ENCODE measurements around the gene DMBT1.
"Not testable (repeated sequence)": the region's sequence is repeated elsewhere in the genome, so short reads cannot be mapped to it uniquely, and the experiment has no call there.

DMBT1 gene

DNA sequence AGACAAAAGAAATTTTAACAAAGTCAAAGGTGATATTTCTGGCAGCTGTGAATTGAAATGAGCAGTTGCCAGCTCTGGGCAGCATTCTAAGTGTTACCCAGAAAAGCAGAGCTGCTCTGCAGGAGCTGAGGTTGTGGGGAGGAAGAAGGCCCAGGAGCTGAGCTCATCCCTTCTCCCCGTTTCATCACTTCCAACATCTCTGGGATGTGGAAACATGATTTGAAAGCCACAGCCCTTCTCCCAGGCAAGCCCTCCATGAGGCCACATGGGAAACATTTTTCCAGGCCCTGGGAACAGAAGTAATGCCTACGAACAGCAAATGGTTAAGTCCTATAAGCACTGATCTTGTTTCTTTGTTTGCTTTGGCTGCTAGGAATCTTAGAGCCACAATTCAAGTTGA, 10.9 kb upstream of the DMBT1 start:
- DNase-seq, result no peak

GRCh38 chr10:122550427-122550826, 10.1 kb upstream of the DMBT1 start:
- no peak for DNase-seq

GRCh38 chr10:122550983-122551382, 9.6 kb upstream of the DMBT1 start:
- no peak for DNase-seq

- DNase-seq, result peak; percentile 60
Observed at GRCh38 chr10:122551450-122551849, 9.1 kb upstream of the DMBT1 start.

- no peak for DNase-seq
Observed at GRCh38 chr10:122553341-122553740, 7.2 kb upstream of the DMBT1 start.

- no peak for DNase-seq
Observed at GRCh38 chr10:122554131-122555036, 6.2 kb upstream of the DMBT1 start.

DNA sequence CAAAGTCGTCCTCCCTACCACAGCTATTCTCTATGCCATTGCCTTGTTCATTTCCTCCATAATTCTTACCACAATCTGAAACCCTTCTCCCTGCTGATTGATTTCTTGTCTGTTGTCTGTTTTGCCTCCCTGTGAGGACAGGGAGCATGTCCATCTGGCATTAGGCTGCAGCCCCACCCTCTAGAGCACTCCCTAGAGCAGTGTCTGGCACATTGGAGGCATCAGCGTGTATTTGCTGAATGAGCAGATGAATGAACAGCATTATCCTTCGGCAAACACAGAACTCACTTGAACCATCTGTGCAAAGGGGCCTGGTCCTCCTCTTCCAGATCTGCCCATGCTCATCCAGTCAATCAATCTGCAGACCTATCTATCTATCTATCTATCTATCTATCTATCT, 5.1 kb upstream of the DMBT1 start:
- no peak for DNase-seq

GRCh38 chr10:122557516-122557915, 3.0 kb upstream of the DMBT1 start:
- peak; percentile 62 for DNase-seq

- no peak for DNase-seq
Observed at GRCh38 chr10:122558452-122558851, 2.1 kb upstream of the DMBT1 start.

- DNase-seq, result peak; percentile 77
Observed at GRCh38 chr10:122559228-122559627, 1.3 kb upstream of the DMBT1 start.

GRCh38 chr10:122561212-122561611, 658 bp downstream of the DMBT1 start:
- peak; percentile 64 for DNase-seq

DNA sequence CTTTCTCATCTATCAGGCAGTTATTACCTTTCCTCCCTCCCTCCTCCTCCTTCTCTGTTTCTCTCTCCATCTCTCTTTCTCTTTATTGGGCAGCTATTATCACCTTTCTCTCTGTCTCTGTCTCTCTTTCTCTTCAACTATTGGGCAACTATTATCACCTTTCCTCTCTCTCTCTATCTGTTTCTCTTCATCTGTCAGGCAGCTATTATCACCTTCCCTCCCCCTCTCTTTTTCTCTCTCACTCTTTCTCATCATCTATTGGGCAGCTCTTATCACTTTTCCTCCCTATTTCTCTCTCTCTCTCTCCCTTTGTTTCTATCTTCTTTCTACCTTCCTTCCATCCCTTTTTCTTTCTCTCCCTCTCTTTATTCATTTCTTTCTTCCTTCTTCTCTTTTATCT, 1.2 kb downstream of the DMBT1 start:
- DNase-seq, result no peak

DNA sequence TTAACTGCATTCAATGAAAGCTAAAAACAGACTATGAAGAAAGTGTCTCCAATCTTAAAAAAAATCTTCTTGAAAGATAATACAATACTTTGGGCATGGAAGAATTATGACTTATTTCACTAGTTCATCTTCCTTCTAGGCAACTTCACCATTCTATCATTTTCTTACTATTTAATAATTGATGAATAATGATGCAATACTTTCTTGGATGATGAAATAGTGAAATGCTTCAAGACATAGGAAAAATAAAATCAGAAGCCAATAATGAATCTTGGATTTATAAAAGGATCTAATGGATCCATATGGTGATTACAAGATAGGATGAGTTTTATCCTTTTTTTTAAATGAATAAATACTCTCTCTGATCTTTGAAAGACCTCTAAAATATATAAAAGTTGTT, 4.4 kb downstream of the DMBT1 start:
- no peak for DNase-seq

DNA sequence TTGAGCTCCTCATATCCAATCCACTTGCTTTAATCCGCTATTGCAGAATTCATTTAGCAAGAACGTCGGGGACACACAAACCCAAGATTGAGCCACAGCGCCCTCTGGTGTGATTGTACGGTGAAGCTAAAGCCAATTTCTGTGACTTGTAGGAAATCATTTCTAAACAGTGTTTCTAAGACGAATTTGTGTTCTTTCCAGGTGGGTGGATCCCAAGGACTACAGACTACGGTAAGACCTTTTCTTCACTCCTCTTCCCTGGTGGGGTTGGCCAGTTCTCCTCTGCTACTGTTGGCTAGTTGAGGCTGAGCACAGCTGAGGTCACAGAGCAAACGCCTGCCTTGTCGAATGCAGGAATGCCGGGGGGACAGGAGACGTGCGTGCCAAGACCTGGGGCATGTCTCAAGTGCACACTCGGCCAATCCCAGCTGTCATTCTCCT, 5.2 kb downstream of the DMBT1 start:
- DNase-seq, result peak; percentile 82

GRCh38 chr10:122566632-122567031, 6.1 kb downstream of the DMBT1 start:
- no peak for DNase-seq

- DNase-seq, result no peak
Observed at GRCh38 chr10:122567056-122567660, 6.6 kb downstream of the DMBT1 start.

DNA sequence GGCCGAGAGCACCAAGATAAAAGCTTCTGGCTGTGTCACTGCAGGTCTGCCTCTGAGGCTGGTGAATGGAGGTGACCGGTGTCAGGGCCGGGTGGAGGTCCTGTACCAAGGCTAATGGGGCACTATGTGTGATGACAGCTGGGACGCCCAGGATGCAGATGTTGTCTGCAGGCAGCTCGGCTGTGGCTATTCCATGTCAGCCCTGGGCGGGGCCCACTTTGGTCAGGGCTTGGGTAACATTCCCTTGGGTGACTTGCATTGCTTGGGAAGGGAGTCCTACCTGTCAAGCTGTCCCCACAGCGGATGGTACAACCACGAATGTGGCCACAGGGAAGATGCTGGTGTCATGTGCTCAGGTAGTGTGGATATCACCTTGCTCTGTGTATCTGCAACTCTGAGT, 8.0 kb downstream of the DMBT1 start:
- no peak for DNase-seq

GRCh38 chr10:122570920-122571319, 10.4 kb downstream of the DMBT1 start:
- DNase-seq, result no peak

- DNase-seq, result no peak
Observed at GRCh38 chr10:122571892-122572291, 11.3 kb downstream of the DMBT1 start.

- DNase-seq, result no peak
Observed at GRCh38 chr10:122575776-122576175, 15.2 kb downstream of the DMBT1 start.

- no peak for DNase-seq
Observed at GRCh38 chr10:122576291-122576690, 15.7 kb downstream of the DMBT1 start.

- DNase-seq, result no peak
Observed at GRCh38 chr10:122577311-122577885, 16.8 kb downstream of the DMBT1 start.

GRCh38 chr10:122586070-122586469, 25.5 kb downstream of the DMBT1 start:
- not testable (repeated sequence) for DNase-seq

All from islet precursor cell (in vitro differentiated cells).